Right cardiac atrium (tissue), 5 donors: ENCODE results near the gene C12orf56. TPM values are rescaled to one million over a fixed set of nuclear protein-coding genes. Genes with fewer than 3 reads are reported as not detected.
"Not testable (repeated sequence)": the region's sequence is repeated elsewhere in the genome, so short reads cannot be mapped to it uniquely, and the experiment has no call there.

Experiments
- ATAC-seq, 2 donors: fragments of 200-7000 bp; cut with Tn5 transposase; one replicate each; pipeline versions ENCODE4 v1.8.0 to v1.9.1; 2020; ENCODE audit warnings: moderate library complexity in 2 of 2, mild to moderate bottlenecking in 1 of 2
- DNase-seq, 3 donors: peaks; one replicate each; pipeline ENCODE4 v3.0.0-alpha.2; 2020
- H3K27ac ChIP-seq: one replicate; pipeline ENCODE4 v1.5.1; 2013; ENCODE audit warnings: mild to moderate bottlenecking, low read length, control low read depth, moderate library complexity
- H3K27me3 ChIP-seq: one replicate; pipeline ENCODE4 v1.6.1; 2013; ENCODE audit not compliant: control insufficient read depth, insufficient read depth
- H3K4me1 ChIP-seq: one replicate; pipeline ENCODE4 v1.6.1; 2013; ENCODE audit warnings: low read length; ENCODE audit not compliant: control insufficient read depth, insufficient read depth
- H3K4me3 ChIP-seq: one replicate; pipeline ENCODE4 v1.5.1; 2013; ENCODE audit warnings: low read length, control low read depth
- H3K9me3 ChIP-seq: one replicate; pipeline ENCODE4 v1.6.1; 2013; ENCODE audit warnings: low read length; ENCODE audit not compliant: control insufficient read depth
- WGBS: extraction: QIAGEN DNeasy Blood & Tissue Kit; methylation state at CpG from one replicate; pipeline ENCODE4 v1.1.7; 2013; 5-methylcytosine and 5-hydroxymethylcytosine counted together
- intact Hi-C, 4 donors: fragments of 100-400 bp; cut with DNase I; formaldehyde crosslinking; loops; one replicate each; pipeline versions ENCODE4 v1.11.0 to v1.14.0; 2022 to 2023
- polyA plus RNA-seq: library from polyadenylated mRNA; stranded (reverse); fragments of 200-250 nt; gene quantifications from one replicate; pipeline ENCODE4 v1.2.3, GENCODE V29; 2013
- total RNA-seq, 4 donors: library from RNA; stranded (reverse); fragmentation: NEBNext Ultra II Directional; extraction: Animal tissue kit (Norgen Biotek cat#: 25700); gene quantifications; one replicate each; pipeline ENCODE4 v1.2.1, GENCODE V29; 2021
- donor health status: healthy with polysubstance abuse.
- donor health status: DM: no; HTN: yes; CAD: no.
- donor health status: DM: no; HTN: no; CAD: no.
- donor health status: DM: no; HTN: yes; CAD: no; lungs with severe emphysema.
- donor health status: DM: yes; HTN: yes; CAD: no.

C12orf56 gene
- total and polyA plus RNA-seq, 5 donors: not detected

- intact Hi-C loops: no loop called here
- H3K27ac ChIP-seq: no peak overlapping the region
- no peaks in the 10 kb centered on the region for H3K9me3 ChIP-seq
- no peaks in the 10 kb centered on the region for H3K27me3 ChIP-seq
- DNase-seq (no peak), ATAC-seq (no peak)
- no peak overlapping the region for H3K4me3 ChIP-seq
- no peaks in the 10 kb centered on the region for H3K4me1 ChIP-seq
These were observed 94.3 kb downstream of the C12orf56 start for GRCh38 chr12:64296301-64296700.

GRCh38 chr12:64293654-64294364 lies 96.7 kb downstream of the C12orf56 start:
- Histone ChIP-seq H3K4me1 (no peaks in the 10 kb centered on the region), H3K4me3 (no peak overlapping the region), H3K27me3 (no peaks in the 10 kb centered on the region), H3K27ac (no peak overlapping the region), H3K9me3 (no peaks in the 10 kb centered on the region)
- ATAC-seq (no peak), DNase-seq (no peak)
- intact Hi-C loops: no loop called here
- WGBS: 69% methylated on average over 4 of the region's 4 CpGs

- H3K9me3 ChIP-seq, H3K27ac ChIP-seq, intact Hi-C loops, DNase-seq, H3K4me1 ChIP-seq, ATAC-seq, H3K27me3 ChIP-seq, H3K4me3 ChIP-seq: not testable (repeated sequence)
- 97% methylated on average over 15 of the region's 15 CpGs for WGBS
These were observed 97.4 kb downstream of the C12orf56 start for GRCh38 chr12:64293174-64293573.

- 77% methylated on average over 4 of the region's 4 CpGs for WGBS
- no peaks in the 10 kb centered on the region for H3K4me1 ChIP-seq
- no peaks in the 10 kb centered on the region for H3K27me3 ChIP-seq
- DNase-seq (no peak), ATAC-seq (no peak)
- no peak overlapping the region for H3K4me3 ChIP-seq
- intact Hi-C loops: no loop called here
- H3K27ac ChIP-seq: no peak overlapping the region
- H3K9me3 ChIP-seq: no peaks in the 10 kb centered on the region
These were observed 104.0 kb downstream of the C12orf56 start for GRCh38 chr12:64286521-64286920.

GRCh38 chr12:64284256-64284655 lies 106.3 kb downstream of the C12orf56 start:
- WGBS: 91% methylated on average over 4 of the region's 4 CpGs
- DNase-seq: no peak
- no peaks in the 10 kb centered on the region for H3K27me3 ChIP-seq
- intact Hi-C loops: no loop called here
- H3K4me3 ChIP-seq: no peak overlapping the region
- no peaks in the 10 kb centered on the region for H3K9me3 ChIP-seq
- H3K4me1 ChIP-seq: no peaks in the 10 kb centered on the region
- no peak overlapping the region for H3K27ac ChIP-seq
- ATAC-seq: no peak

GRCh38 chr12:64278421-64278820 lies 112.1 kb downstream of the C12orf56 start:
- Histone ChIP-seq H3K27ac (no peak overlapping the region), H3K9me3 (no peaks in the 10 kb centered on the region), H3K4me1 (no peaks in the 10 kb centered on the region), H3K27me3 (no peaks in the 10 kb centered on the region), H3K4me3 (no peak overlapping the region)
- WGBS: 93% methylated on average over 4 of the region's 4 CpGs
- ATAC-seq (no peak), DNase-seq (no peak)
- intact Hi-C loops: no loop called here

- Histone ChIP-seq H3K4me1 (no peaks in the 10 kb centered on the region), H3K27ac (no peak overlapping the region), H3K27me3 (no peaks in the 10 kb centered on the region), H3K4me3 (no peak overlapping the region), H3K9me3 (no peaks in the 10 kb centered on the region)
- ATAC-seq (no peak), DNase-seq (no peak)
- WGBS: 64% methylated on average over 11 of the region's 11 CpGs
- intact Hi-C loops: no loop called here
These were observed 116.8 kb downstream of the C12orf56 start for GRCh38 chr12:64273527-64274403.

- WGBS: 84% methylated on average over 1 of the region's 1 CpG
- DNase-seq: no peak
- Histone ChIP-seq H3K4me3 (no peak overlapping the region), H3K27ac (no peak overlapping the region), H3K27me3 (no peaks in the 10 kb centered on the region), H3K4me1 (no peaks in the 10 kb centered on the region), H3K9me3 (no peaks in the 10 kb centered on the region)
- ATAC-seq: no peak
- intact Hi-C loops: no loop called here
These were observed 120.1 kb downstream of the C12orf56 start for GRCh38 chr12:64270411-64270810.

- H3K9me3 ChIP-seq: no peaks in the 10 kb centered on the region
- H3K4me1 ChIP-seq: no peaks in the 10 kb centered on the region
- intact Hi-C loops: no loop called here
- no peaks in the 10 kb centered on the region for H3K27me3 ChIP-seq
- ATAC-seq (no peak), DNase-seq (no peak)
- 84% methylated on average over 2 of the region's 2 CpGs for WGBS
- H3K4me3 ChIP-seq: no peak overlapping the region
- H3K27ac ChIP-seq: no peak overlapping the region
These were observed 121.4 kb downstream of the C12orf56 start for GRCh38 chr12:64269161-64269560.

GRCh38 chr12:64268409-64268808 lies 122.1 kb downstream of the C12orf56 start:
- intact Hi-C loops: no loop called here
- Histone ChIP-seq H3K9me3 (no peaks in the 10 kb centered on the region), H3K4me3 (no peak overlapping the region), H3K27me3 (no peaks in the 10 kb centered on the region), H3K27ac (no peak overlapping the region), H3K4me1 (no peaks in the 10 kb centered on the region)
- DNase-seq (no peak), ATAC-seq (no peak)
- WGBS: 0% methylated on average over 2 of the region's 2 CpGs

- ATAC-seq (no peak), DNase-seq (no peak)
- no peaks in the 10 kb centered on the region for H3K4me1 ChIP-seq
- no peak overlapping the region for H3K27ac ChIP-seq
- no peak overlapping the region for H3K4me3 ChIP-seq
- intact Hi-C loops: no loop called here
- WGBS: 77% methylated on average over 2 of the region's 2 CpGs
- no peaks in the 10 kb centered on the region for H3K27me3 ChIP-seq
- H3K9me3 ChIP-seq: no peaks in the 10 kb centered on the region
These were observed 124.7 kb downstream of the C12orf56 start for GRCh38 chr12:64265839-64266238.
